ENCODE measurements around the gene DIO1. TPM values are rescaled to one million over a fixed set of nuclear protein-coding genes. Genes with fewer than 3 reads are reported as not detected.

Gene DIO1
- total and polyA plus RNA-seq, 2 of the 8 experiments (the other 6 are each of a cell fraction or from before 2014, with no cell fraction given), result 0.14 TPM; not detected in 1

DNA sequence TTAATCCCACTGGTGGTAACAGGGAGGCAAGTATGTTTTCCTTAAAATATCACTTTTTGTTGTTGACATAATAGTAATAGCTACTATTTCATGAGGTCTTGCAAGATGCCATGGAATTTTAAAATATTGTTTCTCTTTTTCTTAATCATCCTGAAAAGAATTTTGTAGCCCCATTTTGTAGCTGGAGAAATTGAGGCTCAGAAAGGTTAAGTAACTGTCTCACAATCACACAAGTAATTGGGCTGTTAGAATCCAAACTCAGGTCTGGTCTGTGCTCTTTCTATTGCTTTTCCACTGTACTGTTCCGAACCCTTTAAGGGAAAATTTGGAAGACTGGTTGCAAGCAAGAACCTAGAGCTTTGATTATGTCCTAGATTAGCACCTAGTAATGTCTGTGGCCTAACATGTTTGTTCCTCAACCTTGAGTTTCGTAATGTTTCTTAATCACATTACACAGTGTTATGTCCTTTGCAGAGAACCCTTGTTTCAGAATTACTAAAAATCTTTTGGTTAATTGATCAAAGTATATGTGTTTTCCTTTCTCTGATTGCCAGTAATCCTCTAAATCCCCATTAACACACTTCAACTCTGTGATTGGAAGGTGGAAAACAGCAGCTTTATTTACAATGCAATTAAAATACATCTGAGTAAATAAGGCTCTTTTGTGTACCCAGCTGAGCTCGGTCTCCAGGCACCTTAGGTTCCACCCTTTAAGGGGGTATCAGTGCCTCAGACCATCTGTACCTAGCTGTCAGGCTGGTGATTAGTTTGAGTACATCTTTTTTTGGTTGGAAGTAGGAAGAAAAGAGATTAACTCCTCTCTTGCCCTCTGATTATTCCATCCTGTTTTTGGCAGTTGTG lies 62.6 kb downstream of the DIO1 start:
- Histone ChIP-seq H4K5ac (ENCODE audit: insufficient read length, low read depth, low read length) (no peak overlapping the region), H4K8ac (ENCODE audit: extremely low read depth, insufficient read depth, low read length) (no peak overlapping the region), H3K4me3 (ENCODE audit: extremely low read depth in 1 of 4, insufficient read depth in 2 of 4, low read depth in 3 of 4, low read length in 4 of 4) (no peak overlapping the region), H3K56ac (replicated peaks; ENCODE audit: insufficient read length, low read depth, low read length) (no peak overlapping the region), H3K9ac (replicated peaks in 1 of 4; ENCODE audit: extremely low read depth in 1 of 4, low read depth in 3 of 4, low read length in 3 of 4) (no peak overlapping the region), H3K23me2 (ENCODE audit: low read depth, low read length) (no peaks in the 10 kb centered on the region), H3K79me1 (ENCODE audit: low read depth, low read length) (no peaks in the 10 kb centered on the region), H2BK15ac (ENCODE audit: low read length) (no peak overlapping the region), H3K18ac (ENCODE audit: extremely low read depth, low read length) (no peak overlapping the region), H3K27me3 (replicated peaks in 1 of 4; ENCODE audit: control insufficient read depth in 3 of 4, extremely low read depth in 1 of 4, insufficient read depth in 3 of 4, low read length in 3 of 4) (no peaks in the 10 kb centered on the region), H2AK5ac (ENCODE audit: low read depth, low read length) (no peak overlapping the region), H3K4ac (replicated peaks; ENCODE audit: insufficient read length, low read depth, low read length) (no peak overlapping the region), H3K14ac (ENCODE audit: insufficient read length) (no peak overlapping the region), H3K4me1 (replicated peaks in 1 of 4; ENCODE audit: control insufficient read depth in 3 of 4, insufficient read depth in 4 of 4, low read length in 3 of 4) (peaks cover 0 to 10% (median 0%) of the 10 kb centered on the region in 4 experiments; a peak in 4 of 7 replicates), H4K20me1 (replicated peaks in 1 of 2; ENCODE audit: control insufficient read depth in 1 of 2, insufficient read depth in 2 of 2, low read length in 2 of 2) (peaks cover 0 to 1% of the 10 kb centered on the region in 2 experiments), H3K79me2 (ENCODE audit: control insufficient read depth in 1 of 2, insufficient read depth in 2 of 2, low read length in 2 of 2) (peaks cover 0 to 3% of the 10 kb centered on the region in 2 experiments; a peak in 1 of 4 replicates), H2BK5ac (ENCODE audit: low read depth, low read length) (no peak overlapping the region), H2BK20ac (ENCODE audit: low read length) (no peak overlapping the region), H3K4me2 (ENCODE audit: insufficient read depth in 1 of 2, low read depth in 2 of 2, low read length in 2 of 2) (no peak overlapping the region), H3K27ac (ENCODE audit: low read depth, low read length) (no peak overlapping the region), H3K23ac (ENCODE audit: insufficient read length) (no peak overlapping the region), H2BK120ac (replicated peaks; ENCODE audit: low read depth, low read length) (no peak overlapping the region), H2BK12ac (ENCODE audit: low read depth, low read length) (no peak overlapping the region), H3K9me3 (ENCODE audit: insufficient read depth in 2 of 2, low read depth in 1 of 2, low read length in 1 of 2) (no peaks in the 10 kb centered on the region), H3K36me3 (ENCODE audit: control insufficient read depth in 2 of 4, insufficient read depth in 4 of 4, low read length in 3 of 4) (peaks cover 6 to 56% (median 22%) of the 10 kb centered on the region in 4 experiments), H2AFZ (ENCODE audit: low read length) (no peak overlapping the region), H4K91ac (replicated peaks; ENCODE audit: insufficient read length, low read length) (no peak overlapping the region)
- ChIA-PET POLR2A (ENCODE audit: partially characterized antibody) (interaction anchor here (1.5 to 1.7 kb wide), 2 partner anchors 8 to 11 kb away, joined by 4 to 5 read pairs; partner anchors contain the start of gene IFT25), CTCF (ENCODE audit: partially characterized antibody) (interaction anchor here (1.0 to 2.1 kb wide), 7 partner anchors 9 to 96 kb away, joined by 3 to 16 read pairs (median 3); no protein-coding TSS in a partner anchor)
- DNase-seq (ENCODE audit: low read depth in 1 of 2, low spot score in 2 of 2) (no peak), FAIRE-seq (no peak)
- 87% methylated on average over 3 of the region's 3 CpGs; no CpG with 5 or more reads in 1 of the 2 experiments for WGBS, 2 experiments (ENCODE audit: extremely low coverage in 1 of 2, insufficient coverage in 1 of 2, insufficient read length in 1 of 2, insufficient replicate concordance in 2 of 2, low coverage in 1 of 2, low lambda C conversion rate in 2 of 2, missing lambda C conversion rate in 1 of 2)
- TF ChIP-seq JUN (IDR thresholded peaks at IDR 0.05; ENCODE audit: low read depth, low read length) (no peak), SP1 (IDR thresholded peaks at IDR 0.05; ENCODE audit: low read depth, low read length) (no peak), EZH2 (IDR thresholded peaks at IDR 0.05; ENCODE audit: low read depth, low read length, severe bottlenecking) (no peak), SIN3A (conservative IDR thresholded peaks at IDR 0.05 in 1 of 2, IDR thresholded peaks at IDR 0.05 in 1 of 2; ENCODE audit: low read depth in 1 of 2, low read length in 2 of 2) (no peak), CBX8 (IDR thresholded peaks at IDR 0.05; ENCODE audit: borderline replicate concordance, low read depth, low read length) (no peak), NRF1 (IDR thresholded peaks at IDR 0.05; ENCODE audit: low read depth, low read length) (no peak), POLR2A (IDR thresholded peaks at IDR 0.05; ENCODE audit: control extremely low read depth in 1 of 2, low read depth in 2 of 2, low read length in 2 of 2) (no peak), HDAC2 (IDR thresholded peaks at IDR 0.05; ENCODE audit: borderline replicate concordance in 1 of 2, low read depth in 2 of 2, low read length in 2 of 2) (no peak), SUZ12 (IDR thresholded peaks at IDR 0.05; ENCODE audit: low read length) (no peak)
- TF ChIP-seq, protein P1, sequence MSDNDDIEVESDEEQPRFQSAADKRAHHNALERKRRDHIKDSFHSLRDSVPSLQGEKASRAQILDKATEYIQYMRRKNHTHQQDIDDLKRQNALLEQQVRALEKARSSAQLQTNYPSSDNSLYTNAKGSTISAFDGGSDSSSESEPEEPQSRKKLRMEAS (IDR thresholded peaks at IDR 0.05), result no peak

All from H1 (cell line).